Common myeloid progenitor, CD34-positive (primary cell): ENCODE measurements around the gene GEN1.
A peak's percentile ranks its signal among the peaks of the same experiment; 100 is the strongest.

Source experiments
- CTCF ChIA-PET: fragments of 350-600 bp; sonication (Branson Sonifier 250); formaldehyde crosslinking; loops from one replicate; lab custom pipeline; 2021; ENCODE audit warnings: antibody characterized with exemption; lab: Charles Lee
- POLR2A ChIA-PET: fragments of 350-600 bp; sonication (Branson Sonifier 250); formaldehyde crosslinking; loops from one replicate; lab custom pipeline; 2021; ENCODE audit warnings: antibody characterized with exemption; lab: Charles Lee
- DNase-seq, 3 donors: peaks; one replicate each; pipeline versions ENCODE4 v3.0.0 to v3.0.0-alpha.2; 2013
- H3K27ac ChIP-seq, 2 experiments: 1 replicate in 1 of 2; 2 replicates in 1 of 2; pipeline ENCODE4 v1.7.0; 2013; ENCODE audit warnings: inconsistent platforms in 2 of 2, low read length in 2 of 2, mild to moderate bottlenecking in 2 of 2, low read depth in 1 of 2, moderate library complexity in 1 of 2; ENCODE audit not compliant: severe bottlenecking in 2 of 2, insufficient read depth in 1 of 2, poor library complexity in 1 of 2
- H3K27me3 ChIP-seq, 5 experiments: replicated peaks in 2 of 5; 1 replicate in 3 of 5; 2 replicates in 2 of 5; pipeline versions ENCODE4 v1.6.1 to v1.7.0; 2013; ENCODE audit warnings: low read length in 4 of 5, mild to moderate bottlenecking in 2 of 5, moderate library complexity in 2 of 5, inconsistent platforms in 1 of 5; ENCODE audit not compliant: insufficient read depth in 5 of 5, control insufficient read depth in 4 of 5
- H3K36me3 ChIP-seq, 4 experiments: 1 replicate in 2 of 4; 2 replicates in 2 of 4; pipeline versions ENCODE4 v1.6.1 to v1.7.0; 2013; ENCODE audit warnings: low read length in 3 of 4, control low read depth in 1 of 4, mild to moderate bottlenecking in 1 of 4; ENCODE audit not compliant: control insufficient read depth in 4 of 4, insufficient read depth in 4 of 4
- H3K4me1 ChIP-seq, 4 experiments: 1 replicate in 3 of 4; 2 replicates in 1 of 4; pipeline versions ENCODE4 v1.6.1 to v1.7.1; 2013; ENCODE audit warnings: low read length in 3 of 4, mild to moderate bottlenecking in 3 of 4, control low read depth in 1 of 4, inconsistent platforms in 1 of 4, moderate library complexity in 1 of 4; ENCODE audit not compliant: control insufficient read depth in 4 of 4, insufficient read depth in 4 of 4; ENCODE audit errors: control extremely low read depth in 1 of 4
- H3K4me3 ChIP-seq, 7 experiments: 1 replicate in 4 of 7; 2 replicates in 3 of 7; pipeline versions ENCODE4 v1.5.1 to v1.7.0; 2013; ENCODE audit warnings: mild to moderate bottlenecking in 7 of 7, low read length in 6 of 7, moderate library complexity in 6 of 7, inconsistent platforms in 2 of 7, low read depth in 2 of 7, control low read depth in 1 of 7; ENCODE audit not compliant: insufficient read depth in 4 of 7, control insufficient read depth in 1 of 7; ENCODE audit errors: extremely low read depth in 1 of 7
- H3K9me3 ChIP-seq, 5 experiments: 1 replicate in 4 of 5; 2 replicates in 1 of 5; pipeline versions ENCODE4 v1.6.1 to v1.7.1; 2013; ENCODE audit warnings: low read length in 4 of 5, mild to moderate bottlenecking in 2 of 5, inconsistent platforms in 1 of 5, low read depth in 1 of 5, moderate library complexity in 1 of 5; ENCODE audit not compliant: control insufficient read depth in 4 of 5, insufficient read depth in 2 of 5; ENCODE audit errors: control extremely low read depth in 1 of 5
- WGBS: methylation state at CpG from one replicate; pipeline ENCODE4 v1.1.5; 2013; ENCODE audit not compliant: insufficient coverage; 5-methylcytosine and 5-hydroxymethylcytosine counted together

Gene GEN1

DNA sequence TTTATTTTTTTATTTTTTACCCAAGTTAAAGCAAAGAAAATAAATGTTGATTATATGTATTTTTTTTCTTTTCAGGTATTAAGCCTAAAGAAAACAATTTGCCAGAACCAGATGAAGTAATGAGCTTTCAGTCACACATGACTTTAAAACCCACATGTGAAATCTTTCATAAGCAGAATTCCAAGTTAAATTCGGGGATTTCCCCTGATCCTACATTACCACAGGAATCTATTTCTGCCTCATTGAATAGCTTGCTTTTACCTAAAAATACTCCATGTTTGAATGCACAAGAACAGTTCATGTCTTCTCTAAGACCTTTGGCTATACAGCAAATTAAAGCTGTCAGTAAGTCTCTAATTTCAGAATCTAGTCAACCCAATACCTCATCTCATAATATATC lies 26.6 kb downstream of the GEN1 start:
- Histone ChIP-seq H3K4me1 (no peaks in the 10 kb centered on the region), H3K27me3 (no peaks in the 10 kb centered on the region), H3K36me3 (peaks cover 2 to 22% (median 7%) of the 10 kb centered on the region in 4 experiments), H3K27ac (no peak overlapping the region), H3K4me3 (no peak overlapping the region), H3K9me3 (no peaks in the 10 kb centered on the region)
- POLR2A ChIA-PET = no interaction called here
- no CpG with 5 or more reads among the region's 1 CpG for WGBS
- no peak for DNase-seq
- CTCF ChIA-PET = interaction anchor here (1.0 kb wide), 1 partner anchor 41 kb away, joined by 4 read pairs; no protein-coding TSS in a partner anchor

GRCh38 chr2:17781482-17781881 lies 27.5 kb downstream of the GEN1 start:
- Histone ChIP-seq H3K27ac (no peak overlapping the region), H3K4me3 (no peak overlapping the region), H3K27me3 (no peaks in the 10 kb centered on the region), H3K9me3 (no peaks in the 10 kb centered on the region), H3K4me1 (no peaks in the 10 kb centered on the region), H3K36me3 (peaks cover 0 to 20% (median 7%) of the 10 kb centered on the region in 4 experiments)
- WGBS = 100% methylated on average over 1 of the region's 1 CpG
- DNase-seq = no peak
- POLR2A ChIA-PET = no interaction called here
- CTCF ChIA-PET = interaction anchor here (1.1 kb wide), 1 partner anchor 61 kb away, joined by 3 read pairs; no protein-coding TSS in a partner anchor

- WGBS = 97% methylated on average over 3 of the region's 3 CpGs
- no peak overlapping the region for H3K4me3 ChIP-seq
- ChIA-PET CTCF (no interaction called here), POLR2A (no interaction called here)
- no peaks in the 10 kb centered on the region for H3K9me3 ChIP-seq
- no peak for DNase-seq
- peaks cover 3 to 14% (median 8%) of the 10 kb centered on the region in 4 experiments for H3K4me1 ChIP-seq
- no peaks in the 10 kb centered on the region for H3K36me3 ChIP-seq
- H3K27ac ChIP-seq = no peak overlapping the region
- peaks cover 0 to 1% (median 0%) of the 10 kb centered on the region in 5 experiments for H3K27me3 ChIP-seq
Observed at GRCh38 chr2:17786727-17787126, 32.8 kb downstream of the GEN1 start.

- peaks cover 14 to 34% (median 21%) of the 10 kb centered on the region in 4 experiments for H3K4me1 ChIP-seq
- H3K9me3 ChIP-seq = no peaks in the 10 kb centered on the region
- no peaks in the 10 kb centered on the region for H3K36me3 ChIP-seq
- WGBS = no CpG with 5 or more reads among the region's 4 CpGs
- POLR2A ChIA-PET = no interaction called here
- peaks cover 0 to 1% (median 0%) of the 10 kb centered on the region in 5 experiments for H3K27me3 ChIP-seq
- no peak overlapping the region for H3K27ac ChIP-seq
- no peak overlapping the region for H3K4me3 ChIP-seq
- DNase-seq = no peak
- CTCF ChIA-PET = no interaction called here
Observed at GRCh38 chr2:17788773-17789172, 34.8 kb downstream of the GEN1 start.

- CTCF ChIA-PET = interaction anchor here (1.5 kb wide), 1 partner anchor 40 kb away, joined by 4 read pairs; no protein-coding TSS in a partner anchor
- DNase-seq = no peak
- Histone ChIP-seq H3K27ac (no peak overlapping the region), H3K4me3 (peak overlapping the region in 1 of 7 experiments; percentile 56), H3K4me1 (peaks cover 14 to 35% (median 21%) of the 10 kb centered on the region in 4 experiments), H3K9me3 (no peaks in the 10 kb centered on the region), H3K27me3 (peaks cover 0 to 5% (median 0%) of the 10 kb centered on the region in 5 experiments), H3K36me3 (no peaks in the 10 kb centered on the region)
- 63% methylated on average over 1 of the region's 1 CpG for WGBS
- POLR2A ChIA-PET = no interaction called here
Observed at GRCh38 chr2:17790536-17790935, 36.6 kb downstream of the GEN1 start.

GRCh38 chr2:17791121-17791816 lies 37.3 kb downstream of the GEN1 start:
- Histone ChIP-seq H3K27me3 (peaks cover 0 to 5% (median 0%) of the 10 kb centered on the region in 5 experiments), H3K4me3 (peak overlapping the region in 1 of 7 experiments; percentile 56), H3K36me3 (no peaks in the 10 kb centered on the region), H3K9me3 (no peaks in the 10 kb centered on the region), H3K4me1 (peaks cover 14 to 35% (median 21%) of the 10 kb centered on the region in 4 experiments), H3K27ac (no peak overlapping the region)
- 31% methylated on average over 5 of the region's 5 CpGs for WGBS
- peak; percentile 89 to 98 (median 98) for DNase-seq
- POLR2A ChIA-PET = no interaction called here
- CTCF ChIA-PET = interaction anchor here (0.6 to 1.5 kb wide), 2 partner anchors 23 to 40 kb away, joined by 3 to 4 read pairs; no protein-coding TSS in a partner anchor

GRCh38 chr2:17791817-17792130 lies 37.8 kb downstream of the GEN1 start:
- ChIA-PET POLR2A (no interaction called here), CTCF (interaction anchor here (1.4 to 1.5 kb wide), 2 partner anchors 11 to 39 kb away, joined by 4 read pairs; no protein-coding TSS in a partner anchor)
- Histone ChIP-seq H3K4me1 (peaks cover 14 to 35% (median 21%) of the 10 kb centered on the region in 4 experiments), H3K27me3 (peaks cover 0 to 5% (median 0%) of the 10 kb centered on the region in 5 experiments), H3K4me3 (peak overlapping the region in 1 of 7 experiments; percentile 43), H3K27ac (no peak overlapping the region), H3K9me3 (no peaks in the 10 kb centered on the region), H3K36me3 (no peaks in the 10 kb centered on the region)
- no peak for DNase-seq
- WGBS = 40% methylated on average over 2 of the region's 2 CpGs
